Endometrium (tissue), 2 donors: Measurements from ENCODE around the gene OR3A1.
"Not testable (repeated sequence)": the region's sequence is repeated elsewhere in the genome, so short reads cannot be mapped to it uniquely, and the experiment has no call there.

Source experiments
- FAIRE-seq: peaks from 2 replicates; lab custom pipeline; 2012; peaks lifted over from hg19 to GRCh38; lab: Jason Lieb, UNC
- donor health status: control.
- donor health status: control.

Gene OR3A1

GRCh38 chr17:3298260-3298659, at the start of gene OR3A1:
Gene OR3A1, minus strand, starts transcription at chr17:3298360. Its CDS starts 5,778 bp downstream, at chr17:3292582.
- no peak for FAIRE-seq

GRCh38 chr17:3342782-3343181, 44.6 kb upstream of the OR3A1 start:
- not testable (repeated sequence) for FAIRE-seq

DNA sequence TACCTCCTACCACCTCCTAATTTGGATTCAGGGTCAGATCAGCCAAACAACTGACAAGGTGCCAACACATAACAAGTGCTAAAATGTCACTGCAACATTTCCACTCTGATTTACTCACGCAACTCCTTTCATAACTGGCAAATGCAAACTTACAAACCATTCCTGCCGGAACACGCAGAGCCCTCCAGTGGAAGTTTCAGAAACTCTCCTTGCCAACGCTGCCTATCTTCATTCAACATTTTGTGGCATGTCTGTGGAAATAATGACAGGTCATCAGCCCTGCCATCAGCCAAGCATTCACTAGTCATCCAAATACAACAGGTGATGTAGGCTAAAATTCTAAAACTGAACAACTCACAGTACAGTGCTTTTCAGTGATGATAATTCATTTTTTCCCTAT, 37.7 kb upstream of the OR3A1 start:
- no peak for FAIRE-seq

- FAIRE-seq: no peak
Measured at GRCh38 chr17:3318336-3318735, 20.2 kb upstream of the OR3A1 start.

DNA sequence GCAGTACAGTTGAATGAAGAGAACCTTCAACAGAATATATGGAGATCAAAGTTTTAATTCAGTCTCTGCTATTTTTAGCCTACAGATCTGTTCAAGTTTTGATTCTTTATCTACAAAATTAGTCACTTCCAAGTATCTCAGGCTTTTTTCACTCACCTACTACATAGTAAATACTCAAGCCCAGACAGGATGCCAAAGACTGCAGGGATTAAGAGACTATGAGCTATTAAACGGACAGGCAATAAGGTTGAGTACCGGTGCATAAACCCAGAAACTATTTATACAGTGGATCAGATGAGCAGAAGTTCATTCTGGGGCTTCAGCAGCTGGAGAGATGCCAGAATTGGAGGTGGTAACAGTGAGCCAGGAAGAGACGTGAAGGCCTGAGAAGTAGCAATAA, 18.7 kb upstream of the OR3A1 start:
- FAIRE-seq: no peak

GRCh38 chr17:3308603-3309002, 10.4 kb upstream of the OR3A1 start:
- FAIRE-seq: no peak

- FAIRE-seq: no peak
Measured at GRCh38 chr17:3295632-3296031, 2.5 kb downstream of the OR3A1 start.

- not testable (repeated sequence) for FAIRE-seq
Measured at GRCh38 chr17:3293548-3293947, 4.6 kb downstream of the OR3A1 start.

DNA sequence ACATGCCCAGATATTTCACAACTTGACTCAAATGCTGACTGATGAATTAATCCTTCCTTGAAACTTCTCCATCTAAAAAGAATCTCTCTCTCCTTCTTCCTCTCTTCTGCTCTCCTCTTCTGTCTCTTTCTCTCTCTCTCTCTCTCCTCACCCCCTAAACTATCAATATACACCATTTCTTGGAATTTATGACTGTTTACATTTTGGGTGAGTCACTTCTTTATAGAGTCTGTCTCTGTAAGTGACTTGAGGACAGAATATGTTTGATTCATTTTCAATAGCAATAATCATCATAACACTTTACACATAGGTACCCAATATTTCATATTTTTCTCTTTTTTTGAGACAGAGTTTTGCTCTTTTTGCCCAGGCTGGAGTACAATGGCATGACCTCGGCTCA, 15.3 kb downstream of the OR3A1 start:
- no peak for FAIRE-seq

DNA sequence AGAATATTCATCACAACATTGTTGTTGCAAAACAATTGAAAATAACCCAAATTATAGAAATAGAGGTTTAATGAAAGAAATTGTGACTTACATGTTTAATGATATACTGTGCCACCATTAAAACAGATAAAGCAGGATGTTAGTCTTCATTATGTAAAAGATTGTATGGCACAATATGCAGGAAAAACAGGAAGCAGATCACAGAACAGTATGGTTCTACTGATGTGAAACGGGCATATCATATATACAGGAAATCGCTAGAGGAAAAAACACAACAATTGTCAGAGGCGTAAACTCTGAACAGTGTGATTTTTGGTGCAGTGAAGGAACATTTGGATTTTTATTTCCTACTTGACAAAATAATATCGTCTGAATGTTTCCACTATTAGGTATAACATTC, 22.0 kb downstream of the OR3A1 start:
- no peak for FAIRE-seq

GRCh38 chr17:3271072-3271848, 26.9 kb downstream of the OR3A1 start:
- FAIRE-seq: no peak

DNA sequence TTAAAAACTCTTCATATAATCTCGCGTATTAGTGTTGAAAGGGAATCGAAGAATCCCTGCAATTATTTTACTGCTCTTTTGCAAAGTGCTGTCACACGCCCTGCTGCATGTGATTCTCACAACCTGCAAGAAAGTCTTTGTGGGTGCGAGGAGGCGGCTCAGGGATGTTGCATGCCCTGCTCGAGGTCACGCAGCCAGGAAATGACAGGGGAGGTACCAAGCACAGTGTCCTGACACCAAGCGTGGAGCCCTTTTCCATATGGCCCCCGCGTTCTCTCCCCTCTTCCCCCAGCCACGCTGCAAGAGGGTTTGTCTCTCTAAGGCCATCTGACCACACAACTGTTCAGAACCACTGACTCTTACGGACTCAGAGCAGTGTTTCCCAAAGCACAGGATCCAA, 37.6 kb downstream of the OR3A1 start:
- no peak for FAIRE-seq

- no peak for FAIRE-seq
Measured at GRCh38 chr17:3260163-3260562, 38.0 kb downstream of the OR3A1 start.

GRCh38 chr17:3256575-3256974, 41.6 kb downstream of the OR3A1 start:
- no peak for FAIRE-seq

DNA sequence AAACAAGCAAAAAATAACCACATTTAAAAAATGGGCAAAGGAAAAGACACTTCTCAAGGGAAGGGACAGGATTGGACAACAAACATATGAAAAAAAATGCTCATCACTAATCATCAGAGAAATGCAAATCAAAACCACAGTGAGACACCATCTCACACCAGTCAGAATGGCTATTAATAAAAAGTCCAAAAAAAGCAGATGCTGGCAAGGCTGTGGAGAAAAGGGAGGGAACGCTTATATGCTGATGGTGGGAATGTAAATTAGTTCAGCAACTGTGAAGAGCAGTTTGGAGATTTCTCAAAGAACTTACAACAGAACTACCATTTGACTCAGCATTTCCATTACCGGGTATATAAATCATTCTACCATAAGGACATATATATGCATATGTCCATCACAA, 49.1 kb downstream of the OR3A1 start:
- FAIRE-seq: not testable (repeated sequence)

- FAIRE-seq: not testable (repeated sequence)
Measured at GRCh38 chr17:3244841-3245240, 53.3 kb downstream of the OR3A1 start.

DNA sequence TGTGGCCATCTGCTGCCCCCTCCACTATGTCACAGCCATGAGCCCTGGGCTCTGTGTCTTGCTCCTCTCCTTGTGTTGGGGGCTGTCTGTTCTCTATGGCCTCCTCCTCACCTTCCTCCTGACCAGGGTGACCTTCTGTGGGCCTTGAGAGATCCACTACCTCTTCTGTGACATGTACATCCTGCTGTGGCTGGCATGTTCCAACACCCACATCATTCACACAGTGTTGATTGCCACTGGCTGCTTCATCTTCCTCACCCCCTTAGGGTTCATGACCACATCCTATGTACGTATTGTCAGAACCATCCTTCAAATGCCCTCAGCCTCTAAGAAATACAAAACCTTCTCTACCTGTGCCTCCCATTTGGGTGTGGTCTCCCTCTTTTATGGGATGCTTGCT, 57.1 kb downstream of the OR3A1 start:
- not testable (repeated sequence) for FAIRE-seq
